CD14-positive monocyte (primary cell): ENCODE measurements around the gene ZFP92. TPM values are rescaled to one million over a fixed set of nuclear protein-coding genes. Genes with fewer than 3 reads are reported as not detected.
A peak's percentile ranks its signal among the peaks of the same experiment; 100 is the strongest.

ENCODE experiments used
- DNase-seq, 3 donors: peaks; one replicate each; pipeline ENCODE4 v3.0.0-alpha.2; 2011 to 2022
- H2AFZ ChIP-seq: 2 replicates; pipeline ENCODE4 v1.6.0; 2012; ENCODE audit warnings: mild to moderate bottlenecking, low read depth, low read length, inconsistent platforms; ENCODE audit not compliant: insufficient read depth, poor library complexity, severe bottlenecking
- H3K27ac ChIP-seq, 2 donors: 1 replicate in 1 of 2; 2 replicates in 1 of 2; pipeline ENCODE4 v1.5.1; 2012 to 2013; ENCODE audit warnings: low read length in 2 of 2, control low read depth in 1 of 2, inconsistent platforms in 1 of 2, low read depth in 1 of 2, mild to moderate bottlenecking in 1 of 2
- H3K27me3 ChIP-seq, 2 donors: one replicate each; pipeline versions ENCODE4 v1.6.0 to v1.6.1; 2011 to 2013; ENCODE audit warnings: low read length in 2 of 2; ENCODE audit not compliant: control insufficient read depth in 2 of 2, insufficient read depth in 2 of 2
- H3K36me3 ChIP-seq, 2 donors: replicated peaks in 1 of 2; 1 replicate in 1 of 2; 2 replicates in 1 of 2; pipeline versions ENCODE4 v1.5.1 to v1.6.1; 2012 to 2013; ENCODE audit warnings: low read length in 2 of 2, control low read depth in 1 of 2, inconsistent platforms in 1 of 2, mild to moderate bottlenecking in 1 of 2; ENCODE audit not compliant: insufficient read depth in 2 of 2, control insufficient read depth in 1 of 2
- H3K4me1 ChIP-seq, 2 donors: 1 replicate in 1 of 2; 2 replicates in 1 of 2; pipeline versions ENCODE4 v1.5.1 to v1.6.1; 2012 to 2013; ENCODE audit warnings: low read length in 2 of 2, control low read depth in 1 of 2, inconsistent platforms in 1 of 2, mild to moderate bottlenecking in 1 of 2, moderate library complexity in 1 of 2; ENCODE audit not compliant: insufficient read depth in 2 of 2, control insufficient read depth in 1 of 2
- H3K4me2 ChIP-seq: replicated peaks from 2 replicates; pipeline ENCODE3; 2012; ENCODE audit warnings: low read length, moderate library complexity, mild to moderate bottlenecking; ENCODE audit not compliant: poor library complexity, severe bottlenecking; ENCODE audit errors: extremely low read depth
- H3K4me3 ChIP-seq, 3 experiments: fragments of 200-600 bp in 1 of 3; sonication (generic) in 1 of 3; replicated peaks in 1 of 3; 1 replicate in 2 of 3; 2 replicates in 1 of 3; pipeline ENCODE4 v1.5.1; 2011 to 2013; ENCODE audit warnings: low read length in 3 of 3, mild to moderate bottlenecking in 3 of 3, control low read depth in 2 of 3, low read depth in 2 of 3, inconsistent platforms in 1 of 3, moderate library complexity in 1 of 3
- H3K79me2 ChIP-seq: 2 replicates; pipeline ENCODE4 v1.6.0; 2012; ENCODE audit warnings: mild to moderate bottlenecking, control low read depth, inconsistent platforms, low read length, moderate library complexity; ENCODE audit not compliant: insufficient read depth
- H3K9ac ChIP-seq: 2 replicates; pipeline ENCODE4 v1.6.0; 2017; ENCODE audit warnings: low read length, mild to moderate bottlenecking; ENCODE audit not compliant: insufficient read depth, poor library complexity, severe bottlenecking
- H3K9me3 ChIP-seq, 2 donors: replicated peaks in 1 of 2; 1 replicate in 1 of 2; 2 replicates in 1 of 2; pipeline versions ENCODE4 v1.5.1 to v1.6.1; 2012 to 2013; ENCODE audit warnings: low read length in 2 of 2, control low read depth in 1 of 2; ENCODE audit not compliant: control insufficient read depth in 1 of 2, insufficient read depth in 1 of 2
- H4K20me1 ChIP-seq: 2 replicates; pipeline ENCODE4 v1.6.0; 2012; ENCODE audit warnings: mild to moderate bottlenecking, low read length, control low read depth, moderate library complexity; ENCODE audit not compliant: insufficient read depth
- H3K27ac Mint-ChIP-seq, 7 donors: one replicate each; pipeline ENCODE4 v1.8.0; 2020; ENCODE audit warnings: mild to moderate bottlenecking in 7 of 7, mixed read lengths in 7 of 7, moderate library complexity in 6 of 7, inconsistent platforms in 2 of 7
- H3K27me3 Mint-ChIP-seq, 3 donors: one replicate each; pipeline ENCODE4 v1.8.0; 2021 to 2022; ENCODE audit warnings: low read depth in 3 of 3, mild to moderate bottlenecking in 3 of 3, mixed read lengths in 3 of 3, moderate library complexity in 3 of 3, inconsistent platforms in 1 of 3
- H3K36me3 Mint-ChIP-seq, 2 donors: one replicate each; pipeline ENCODE4 v1.8.0; 2020; ENCODE audit warnings: mixed read lengths in 2 of 2, inconsistent platforms in 1 of 2, mild to moderate bottlenecking in 1 of 2
- H3K4me1 Mint-ChIP-seq: one replicate; pipeline ENCODE4 v1.8.0; 2020; ENCODE audit warnings: mild to moderate bottlenecking, mixed read lengths
- H3K4me3 Mint-ChIP-seq, 2 donors: one replicate each; pipeline ENCODE4 v1.8.0; 2020; ENCODE audit warnings: mild to moderate bottlenecking in 2 of 2, mixed read lengths in 2 of 2, moderate library complexity in 1 of 2
- H3K9me3 Mint-ChIP-seq, 7 donors: one replicate each; pipeline ENCODE4 v1.8.0; 2020 to 2022; ENCODE audit warnings: mixed read lengths in 7 of 7, mild to moderate bottlenecking in 6 of 7, moderate library complexity in 6 of 7, inconsistent platforms in 2 of 7
- WGBS: methylation state at CpG from one replicate; pipeline ENCODE4 v1.1.5; 2013; ENCODE audit warnings: missing lambda C conversion rate; ENCODE audit not compliant: insufficient coverage; 5-methylcytosine and 5-hydroxymethylcytosine counted together
- intact Hi-C, 2 donors: fragments of 100-400 bp; cut with micrococcal nuclease; formaldehyde crosslinking; loops; one replicate each; pipeline versions ENCODE4 v1.15.0 to v1.15.1; 2023
- polyA minus RNA-seq: library from RNA; depleted of rRNA, polyadenylated mRNA; stranded (reverse); fragments of >200 nt; gene quantifications from 2 replicates; pipeline ENCODE4 v1.2.3, GENCODE V29; 2012
- polyA plus RNA-seq, 3 donors: library from polyadenylated mRNA; depleted of rRNA in 1 of 3; unstranded in 2 of 3; stranded (reverse) in 1 of 3; fragments of 300-500 nt in 2 of 3; fragments of >200 nt in 1 of 3; fragmentation: Illumina TruSeq in 2 of 3; gene quantifications; 1 replicate in 2 of 3; 2 replicates in 1 of 3; pipeline ENCODE4 v1.2.3, GENCODE V29; 2012 to 2021
- total RNA-seq, 12 experiments: library from RNA in 1 of 12; stranded (reverse) in 1 of 12; fragments of 120-200 nt in 1 of 12; gene quantifications; one replicate each; pipeline ENCODE4 v1.2.4 and lab custom pipeline; 2013 to 2026; ENCODE audit warnings: mixed read lengths in 6 of 12, inconsistent platforms in 1 of 12
- TF ChIP-seq, protein P1 (sequence below): fragments of 200-600 bp; IDR thresholded peaks from one replicate; pipeline ENCODE4 v1.8.0; 2022; ENCODE audit warnings: antibody characterized with exemption, mild to moderate bottlenecking

ZFP92 gene, protein sequence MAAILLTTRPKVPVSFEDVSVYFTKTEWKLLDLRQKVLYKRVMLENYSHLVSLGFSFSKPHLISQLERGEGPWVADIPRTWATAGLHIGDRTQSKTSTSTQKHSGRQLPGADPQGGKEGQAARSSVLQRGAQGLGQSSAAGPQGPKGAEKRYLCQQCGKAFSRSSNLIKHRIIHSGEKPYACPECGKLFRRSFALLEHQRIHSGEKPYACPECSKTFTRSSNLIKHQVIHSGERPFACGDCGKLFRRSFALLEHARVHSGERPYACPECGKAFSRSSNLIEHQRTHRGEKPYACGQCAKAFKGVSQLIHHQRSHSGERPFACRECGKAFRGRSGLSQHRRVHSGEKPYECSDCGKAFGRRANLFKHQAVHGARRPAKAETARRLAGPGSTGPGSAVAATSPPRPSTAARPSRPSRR
- 0.89 TPM for total RNA-seq (2013)
- polyA plus RNA-seq: under 1 TPM; 0.04 to 0.96 (median 0.13) TPM
- polyA minus RNA-seq: 1.1 and 1.2 TPM in 2 replicates
- 1.8 to 9.7 (median 2.7) reads per million in 11 experiments for total RNA-seq (lab: John Stamatoyannopoulos, UW)

DNA sequence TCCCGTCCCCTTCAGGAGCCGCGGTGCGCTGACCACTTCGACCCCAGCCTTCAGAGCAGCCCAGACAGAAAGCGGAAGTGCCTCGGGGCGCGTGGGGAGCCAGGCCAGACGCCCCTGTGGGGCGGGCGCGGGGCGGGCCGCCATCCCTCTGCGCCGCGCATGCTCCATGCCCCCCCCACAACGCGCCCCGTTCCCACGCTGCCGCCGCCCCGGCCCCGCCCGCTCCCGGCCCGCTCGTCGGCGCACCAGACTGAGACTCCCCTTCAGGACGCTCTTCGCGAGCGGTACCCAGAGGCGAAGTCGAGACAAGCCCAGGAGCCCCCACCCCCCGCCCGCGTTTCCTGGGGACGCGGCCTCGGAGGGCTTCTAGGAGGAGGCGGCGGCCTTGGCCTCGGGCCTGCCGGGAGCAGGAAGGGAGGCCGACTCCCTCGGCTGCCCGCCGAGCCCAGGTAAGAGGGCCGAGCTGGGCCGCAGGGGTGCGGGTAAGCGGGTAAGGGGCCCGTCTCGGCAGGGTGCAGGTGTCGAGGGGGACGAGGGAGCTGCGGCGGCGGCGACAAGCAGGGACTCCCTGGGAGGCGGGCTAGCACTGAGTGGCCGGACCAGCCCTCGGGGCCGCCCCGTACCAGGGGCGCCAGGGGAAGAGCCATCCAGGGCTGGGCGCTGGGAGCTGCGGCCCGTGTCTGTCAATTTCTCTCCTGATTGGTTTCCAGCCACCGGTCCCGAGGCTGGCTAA, at the start of gene ZFP92:
Gene ZFP92, plus strand, starts transcription at position 218 of the 733 bp plus-strand sequence. CDS start 6,851 bp downstream, outside the sequence.
- peaks cover 0 to 18% (median 8%) of the 10 kb centered on the region in 3 donors for H3K27me3 Mint-ChIP-seq
- Histone ChIP-seq H3K9me3 (no peaks in the 10 kb centered on the region), H3K27ac (no peak within 1 kb of the TSS), H3K4me2 (peak within 1 kb of the TSS; percentile 75), H3K4me1 (peaks cover 45 to 48% of the 10 kb centered on the region in 2 donors), H3K79me2 (peaks cover 6% of the 10 kb centered on the region), H4K20me1 (no peaks in the 10 kb centered on the region), H3K4me3 (peak within 1 kb of the TSS; percentile 44 to 73 (median 55)), H3K27me3 (no peaks in the 10 kb centered on the region), H3K36me3 (no peaks in the 10 kb centered on the region), H3K9ac (peak within 1 kb of the TSS; percentile 54), H2AFZ (peak within 1 kb of the TSS; percentile 74)
- intact Hi-C loops: no loop called here
- DNase-seq: peak; percentile 45 to 62 (median 53)
- peak within 1 kb of the TSS; percentile 78 to 88 for H3K4me3 Mint-ChIP-seq
- H3K27ac Mint-ChIP-seq: peak within 1 kb of the TSS in 4 of 7 donors; percentile 4 to 70 (median 64)
- no peaks in the 10 kb centered on the region for H3K36me3 Mint-ChIP-seq
- TF ChIP-seq, protein P1, sequence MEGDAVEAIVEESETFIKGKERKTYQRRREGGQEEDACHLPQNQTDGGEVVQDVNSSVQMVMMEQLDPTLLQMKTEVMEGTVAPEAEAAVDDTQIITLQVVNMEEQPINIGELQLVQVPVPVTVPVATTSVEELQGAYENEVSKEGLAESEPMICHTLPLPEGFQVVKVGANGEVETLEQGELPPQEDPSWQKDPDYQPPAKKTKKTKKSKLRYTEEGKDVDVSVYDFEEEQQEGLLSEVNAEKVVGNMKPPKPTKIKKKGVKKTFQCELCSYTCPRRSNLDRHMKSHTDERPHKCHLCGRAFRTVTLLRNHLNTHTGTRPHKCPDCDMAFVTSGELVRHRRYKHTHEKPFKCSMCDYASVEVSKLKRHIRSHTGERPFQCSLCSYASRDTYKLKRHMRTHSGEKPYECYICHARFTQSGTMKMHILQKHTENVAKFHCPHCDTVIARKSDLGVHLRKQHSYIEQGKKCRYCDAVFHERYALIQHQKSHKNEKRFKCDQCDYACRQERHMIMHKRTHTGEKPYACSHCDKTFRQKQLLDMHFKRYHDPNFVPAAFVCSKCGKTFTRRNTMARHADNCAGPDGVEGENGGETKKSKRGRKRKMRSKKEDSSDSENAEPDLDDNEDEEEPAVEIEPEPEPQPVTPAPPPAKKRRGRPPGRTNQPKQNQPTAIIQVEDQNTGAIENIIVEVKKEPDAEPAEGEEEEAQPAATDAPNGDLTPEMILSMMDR: no peak
- H3K4me1 Mint-ChIP-seq: peaks cover 45% of the 10 kb centered on the region
- under 1% methylated on average over 31 of the region's 75 CpGs for WGBS
- H3K9me3 Mint-ChIP-seq: peaks cover 0 to 1% (median 0%) of the 10 kb centered on the region in 7 donors

DNA sequence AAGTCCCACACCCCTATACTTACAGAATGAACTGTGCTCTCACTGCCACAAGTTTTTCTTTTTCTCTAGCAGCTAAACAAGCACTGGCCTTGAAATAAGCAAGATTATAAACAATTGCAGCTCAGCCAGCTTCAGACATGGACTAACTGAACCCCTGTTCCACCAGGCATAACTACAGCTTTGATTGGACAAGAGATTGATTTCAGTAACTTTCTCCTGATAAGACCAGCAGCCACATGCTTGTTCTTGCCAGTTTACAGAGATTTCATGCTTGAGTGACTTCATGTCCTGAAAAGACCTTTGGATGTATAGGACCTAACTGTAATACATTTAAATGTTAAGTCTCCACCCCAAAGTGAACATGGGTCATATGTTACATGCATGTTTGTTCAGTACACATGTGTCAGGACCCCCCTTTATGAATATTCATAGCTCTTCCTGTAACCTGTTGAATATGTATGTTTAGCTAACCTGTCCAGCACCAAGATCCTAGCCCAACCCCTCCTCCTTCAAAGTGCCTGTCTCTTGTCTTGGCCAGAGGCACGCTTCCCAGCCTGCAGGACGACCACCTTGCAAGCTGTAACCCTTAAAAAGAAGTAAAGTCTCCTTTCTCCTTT, 49.4 kb upstream of the ZFP92 start:
- no peak overlapping the region for H3K4me3 Mint-ChIP-seq
- intact Hi-C loops: no loop called here
- H4K20me1 ChIP-seq: no peaks in the 10 kb centered on the region
- H2AFZ ChIP-seq: no peak overlapping the region
- no peaks in the 10 kb centered on the region for H3K36me3 Mint-ChIP-seq
- H3K79me2 ChIP-seq: no peaks in the 10 kb centered on the region
- no peak overlapping the region for H3K4me3 ChIP-seq
- no peak overlapping the region for H3K9ac ChIP-seq
- no peak overlapping the region for H3K4me2 ChIP-seq
- H3K9me3 Mint-ChIP-seq: peaks cover 4 to 24% (median 20%) of the 10 kb centered on the region in 7 donors
- H3K36me3 ChIP-seq: no peaks in the 10 kb centered on the region
- no peak for DNase-seq
- WGBS: no CpG with 5 or more reads among the region's 2 CpGs
- H3K4me1 ChIP-seq: no peaks in the 10 kb centered on the region
- TF ChIP-seq, protein P1: no peak
- H3K27me3 Mint-ChIP-seq: peaks cover 3 to 10% (median 9%) of the 10 kb centered on the region in 3 donors
- H3K9me3 ChIP-seq: peaks cover 11 to 20% of the 10 kb centered on the region in 2 donors
- no peak overlapping the region for H3K27ac ChIP-seq
- H3K27ac Mint-ChIP-seq: peak overlapping the region in 1 of 7 donors; percentile 71
- no peaks in the 10 kb centered on the region for H3K4me1 Mint-ChIP-seq
- peaks cover 2 to 3% of the 10 kb centered on the region in 2 donors for H3K27me3 ChIP-seq
